GM12801 (cell line): Measurements from ENCODE around the gene PEX5L.

ENCODE experiments used
- CTCF ChIP-seq: IDR thresholded peaks from one replicate; pipeline ENCODE4 v1.5.1; 2011; ENCODE audit warnings: control low read depth; ENCODE audit not compliant: insufficient read length; ENCODE audit errors: extremely low read depth

Gene PEX5L

GRCh38 chr3:180048103-180048502 lies 11.4 kb upstream of the PEX5L start:
- TF ChIP-seq CTCF, result no peak

- no peak for TF ChIP-seq CTCF
Measured at GRCh38 chr3:180040966-180041365, 4.2 kb upstream of the PEX5L start.

GRCh38 chr3:180036092-180036670 lies 556 bp downstream of the PEX5L start:
- no peak for TF ChIP-seq CTCF

GRCh38 chr3:180026997-180027396 lies 9.7 kb downstream of the PEX5L start:
- no peak for TF ChIP-seq CTCF

- no peak for TF ChIP-seq CTCF
Measured at GRCh38 chr3:180018543-180018942, 18.2 kb downstream of the PEX5L start.

- TF ChIP-seq CTCF, result no peak
Measured at GRCh38 chr3:180017846-180018245, 18.9 kb downstream of the PEX5L start.

- no peak for TF ChIP-seq CTCF
Measured at GRCh38 chr3:180011927-180012326, 24.8 kb downstream of the PEX5L start.
